Thyroid gland (tissue), 4 donors: Measurements from ENCODE around the gene RNF166. TPM values are rescaled to one million over a fixed set of nuclear protein-coding genes. Genes with fewer than 3 reads are reported as not detected.

ENCODE experiments used
- DNase-seq, 2 donors: peaks; one replicate each; pipeline ENCODE4 v3.0.0-alpha.2; 2019
- H3K27ac ChIP-seq, 3 donors: fragments of 200-600 bp; sonication (generic); 1 replicate in 2 of 3; 2 replicates in 1 of 3; pipeline ENCODE4 v1.5.1; 2016 to 2019; ENCODE audit warnings: mild to moderate bottlenecking in 1 of 3, moderate library complexity in 1 of 3
- H3K27me3 ChIP-seq: fragments of 200-600 bp; sonication (generic); one replicate; pipeline ENCODE4 v1.5.1; 2019
- H3K36me3 ChIP-seq, 2 donors: fragments of 200-600 bp; sonication (generic); one replicate each; pipeline ENCODE4 v1.5.1; 2016 to 2019
- H3K4me1 ChIP-seq, 2 donors: fragments of 200-600 bp; sonication (generic); one replicate each; pipeline ENCODE4 v1.5.1; 2017 to 2019
- H3K4me3 ChIP-seq, 3 donors: fragments of 200-600 bp; sonication (generic); replicated peaks in 1 of 3; 1 replicate in 2 of 3; 2 replicates in 1 of 3; pipeline ENCODE4 v1.5.1; 2016; ENCODE audit warnings: mild to moderate bottlenecking in 1 of 3
- H3K9me3 ChIP-seq: fragments of 200-600 bp; sonication (generic); one replicate; pipeline ENCODE4 v1.5.1; 2017
- POLR2A ChIP-seq, 2 donors: fragments of 450-650 bp; IDR thresholded peaks; one replicate each; pipeline ENCODE4 v1.6.1; 2017; ENCODE audit warnings: antibody characterized with exemption in 2 of 2, mild to moderate bottlenecking in 2 of 2, moderate library complexity in 1 of 2
- whole genome bisulfite sequencing, 2 donors: methylation state at CpG; one replicate each; pipeline ENCODE4 v1.1.5; 2017; 5-methylcytosine and 5-hydroxymethylcytosine counted together
- intact Hi-C: fragments of 100-400 bp; cut with DNase I; formaldehyde crosslinking; loops from one replicate; pipeline ENCODE4 v1.15.1; 2023
- total RNA-seq, 4 donors: library from RNA; depleted of rRNA; stranded (reverse); fragments of >200 nt; gene quantifications; one replicate each; pipeline ENCODE4 v1.2.3, GENCODE V29; 2016
- TF ChIP-seq, protein P1 (sequence below), 6 experiments: fragments of 200-600 bp in 3 of 6; fragments of 450-650 bp in 3 of 6; sonication (generic) in 3 of 6; IDR thresholded peaks; one replicate each; pipeline ENCODE4 v1.5.1; 2016 to 2019; ENCODE audit warnings: antibody characterized with exemption in 6 of 6, mild to moderate bottlenecking in 2 of 6, inconsistent platforms in 1 of 6, moderate library complexity in 1 of 6

Gene RNF166
- total RNA-seq, 4 donors from 2014 or later = 12.5 to 26.8 (median 19.1) TPM

DNA sequence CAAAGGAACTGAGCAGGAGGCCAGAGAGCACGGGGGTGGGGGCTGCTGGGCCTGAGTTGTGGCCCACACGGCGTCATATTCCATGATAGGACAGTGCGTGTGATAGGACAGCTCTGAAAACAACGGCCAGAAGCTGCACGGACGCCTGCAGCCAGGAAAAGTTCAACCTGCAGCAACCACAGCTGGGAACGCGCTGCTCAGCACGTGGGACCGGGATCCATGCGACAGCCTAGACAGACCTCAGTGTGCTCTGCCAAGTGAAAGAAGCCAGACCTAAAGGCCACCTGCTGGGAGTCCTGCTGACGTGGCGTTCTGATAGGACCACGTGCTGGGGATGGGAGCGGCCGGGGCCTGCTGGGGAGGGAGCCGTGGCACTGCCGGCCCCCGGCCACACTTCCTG lies 21.7 kb upstream of the RNF166 start:
- TF ChIP-seq, protein P1, sequence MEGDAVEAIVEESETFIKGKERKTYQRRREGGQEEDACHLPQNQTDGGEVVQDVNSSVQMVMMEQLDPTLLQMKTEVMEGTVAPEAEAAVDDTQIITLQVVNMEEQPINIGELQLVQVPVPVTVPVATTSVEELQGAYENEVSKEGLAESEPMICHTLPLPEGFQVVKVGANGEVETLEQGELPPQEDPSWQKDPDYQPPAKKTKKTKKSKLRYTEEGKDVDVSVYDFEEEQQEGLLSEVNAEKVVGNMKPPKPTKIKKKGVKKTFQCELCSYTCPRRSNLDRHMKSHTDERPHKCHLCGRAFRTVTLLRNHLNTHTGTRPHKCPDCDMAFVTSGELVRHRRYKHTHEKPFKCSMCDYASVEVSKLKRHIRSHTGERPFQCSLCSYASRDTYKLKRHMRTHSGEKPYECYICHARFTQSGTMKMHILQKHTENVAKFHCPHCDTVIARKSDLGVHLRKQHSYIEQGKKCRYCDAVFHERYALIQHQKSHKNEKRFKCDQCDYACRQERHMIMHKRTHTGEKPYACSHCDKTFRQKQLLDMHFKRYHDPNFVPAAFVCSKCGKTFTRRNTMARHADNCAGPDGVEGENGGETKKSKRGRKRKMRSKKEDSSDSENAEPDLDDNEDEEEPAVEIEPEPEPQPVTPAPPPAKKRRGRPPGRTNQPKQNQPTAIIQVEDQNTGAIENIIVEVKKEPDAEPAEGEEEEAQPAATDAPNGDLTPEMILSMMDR (IDR thresholded peaks at IDR 0.05) = no peak
- no peak for TF ChIP-seq POLR2A (IDR thresholded peaks at IDR 0.05)
- no peak for DNase-seq
- Histone ChIP-seq H3K27me3 (no peaks in the 10 kb centered on the region), H3K9me3 (no peaks in the 10 kb centered on the region), H3K4me3 (no peak overlapping the region), H3K27ac (no peak overlapping the region), H3K4me1 (peaks cover 0 to 6% of the 10 kb centered on the region in 2 donors), H3K36me3 (peaks cover 35 to 42% of the 10 kb centered on the region in 2 donors)
- intact Hi-C loops = no loop called here
- 76 to 77% methylated on average over 9 to 16 of the region's 20 CpGs for WGBS, 2 donors

DNA sequence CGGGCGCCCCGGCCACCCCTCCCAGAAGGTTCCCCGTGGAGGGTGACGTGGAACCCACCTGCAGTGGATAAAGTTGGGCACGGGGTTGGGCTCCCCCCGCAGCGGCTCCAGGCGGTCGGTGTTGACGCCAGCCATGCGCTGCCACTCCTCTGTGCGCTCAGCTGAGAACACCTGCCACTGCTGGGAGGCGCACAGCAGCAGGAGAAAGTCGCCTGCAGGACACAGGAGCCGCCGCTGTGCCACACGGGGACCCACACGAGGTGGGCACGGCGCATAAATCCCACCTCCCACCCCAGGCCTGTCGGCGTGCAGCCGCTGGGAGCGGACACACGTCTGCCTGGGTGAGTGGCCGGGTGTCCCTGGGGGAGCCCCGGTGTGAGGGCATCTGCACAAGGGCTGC lies 20.8 kb upstream of the RNF166 start:
- Histone ChIP-seq H3K36me3 (peaks cover 41 to 50% of the 10 kb centered on the region in 2 donors), H3K9me3 (no peaks in the 10 kb centered on the region), H3K4me1 (peaks cover 0 to 6% of the 10 kb centered on the region in 2 donors), H3K27me3 (no peaks in the 10 kb centered on the region), H3K4me3 (no peak overlapping the region), H3K27ac (peak overlapping the region in 1 of 3 donors; percentile 32)
- WGBS, 2 donors = 59 to 60% methylated on average over 10 to 15 of the region's 28 CpGs
- intact Hi-C loops = no loop called here
- TF ChIP-seq, protein P1 (IDR thresholded peaks at IDR 0.05) = peak in 1 of 6 experiments; percentile 31
- TF ChIP-seq POLR2A (IDR thresholded peaks at IDR 0.05) = no peak
- peak; percentile 84 to 88 for DNase-seq

DNA sequence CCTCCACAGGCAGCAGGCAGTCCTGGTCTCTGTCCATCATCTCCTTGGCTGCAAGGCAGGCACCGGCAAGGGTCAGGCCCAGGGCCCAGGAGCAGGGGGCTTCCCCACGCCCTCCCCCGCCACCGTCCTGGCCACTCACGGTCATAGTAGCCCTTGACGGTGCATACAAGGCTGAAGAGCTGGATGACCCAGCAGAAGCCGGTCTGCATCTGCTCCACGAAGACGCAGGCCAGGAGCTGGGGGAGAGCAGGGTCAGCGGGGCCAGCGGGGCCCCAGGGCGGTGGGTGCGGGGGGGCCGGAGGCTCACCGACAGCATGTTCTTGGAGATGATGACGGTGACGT lies 20.2 kb upstream of the RNF166 start:
- TF ChIP-seq, protein P1 (IDR thresholded peaks at IDR 0.05) = no peak
- TF ChIP-seq POLR2A (IDR thresholded peaks at IDR 0.05) = no peak
- peaks cover 47 to 56% of the 10 kb centered on the region in 2 donors for H3K36me3 ChIP-seq
- H3K4me3 ChIP-seq = no peak overlapping the region
- no peaks in the 10 kb centered on the region for H3K27me3 ChIP-seq
- H3K9me3 ChIP-seq = no peaks in the 10 kb centered on the region
- peak overlapping the region in 1 of 3 donors; percentile 32 for H3K27ac ChIP-seq
- intact Hi-C loops = no loop called here
- 88 to 92% methylated on average over 10 to 13 of the region's 17 CpGs for WGBS, 2 donors
- no peak for DNase-seq
- peaks cover 0 to 6% of the 10 kb centered on the region in 2 donors for H3K4me1 ChIP-seq

DNA sequence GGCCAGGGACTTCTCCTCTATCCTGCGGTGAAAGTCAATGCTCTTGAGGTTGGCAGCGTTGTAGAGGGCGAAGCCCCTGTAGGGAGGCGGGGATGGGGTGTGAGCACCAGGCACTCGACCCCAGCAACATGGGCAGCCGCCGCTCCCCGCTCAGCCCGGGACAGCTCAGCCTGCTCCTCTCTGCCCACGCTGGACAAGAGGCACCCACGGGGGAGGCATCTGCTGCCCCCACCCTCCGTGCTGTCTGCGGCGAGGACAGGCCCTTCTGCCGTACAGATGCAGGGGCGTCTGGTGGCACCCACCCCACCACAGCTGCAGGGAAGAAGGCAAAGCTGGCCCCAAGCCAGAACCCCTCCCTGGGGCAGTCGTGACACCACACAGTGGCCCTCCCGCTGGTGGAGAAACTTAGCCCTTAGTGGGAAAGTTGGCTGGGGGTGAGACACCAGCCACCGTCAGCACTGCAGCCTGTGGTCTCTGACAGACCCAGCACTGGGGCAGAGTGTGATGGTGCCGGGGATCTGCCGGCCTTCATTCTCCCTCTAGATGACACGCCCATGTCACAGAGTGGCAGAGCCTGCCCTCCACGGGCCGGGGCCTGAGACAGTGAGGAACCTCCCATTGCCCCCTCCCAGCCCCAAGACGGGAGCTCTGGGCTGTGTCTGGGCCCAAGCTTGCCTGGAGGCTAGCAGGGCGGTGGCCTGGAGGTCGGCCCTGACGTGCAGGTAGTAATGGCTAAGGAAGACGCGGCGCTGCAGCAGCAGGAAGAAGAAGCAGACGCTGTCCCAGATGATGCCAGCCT lies 19.6 kb upstream of the RNF166 start:
- Histone ChIP-seq H3K27ac (no peak overlapping the region), H3K9me3 (no peaks in the 10 kb centered on the region), H3K27me3 (no peaks in the 10 kb centered on the region), H3K4me1 (peaks cover 0 to 6% of the 10 kb centered on the region in 2 donors), H3K4me3 (no peak overlapping the region), H3K36me3 (peaks cover 50 to 62% of the 10 kb centered on the region in 2 donors)
- TF ChIP-seq, protein P1 (IDR thresholded peaks at IDR 0.05) = no peak
- TF ChIP-seq POLR2A (IDR thresholded peaks at IDR 0.05) = no peak
- 94 to 95% methylated on average over 15 to 20 of the region's 32 CpGs for WGBS, 2 donors
- DNase-seq = no peak
- intact Hi-C loops = no loop called here

DNA sequence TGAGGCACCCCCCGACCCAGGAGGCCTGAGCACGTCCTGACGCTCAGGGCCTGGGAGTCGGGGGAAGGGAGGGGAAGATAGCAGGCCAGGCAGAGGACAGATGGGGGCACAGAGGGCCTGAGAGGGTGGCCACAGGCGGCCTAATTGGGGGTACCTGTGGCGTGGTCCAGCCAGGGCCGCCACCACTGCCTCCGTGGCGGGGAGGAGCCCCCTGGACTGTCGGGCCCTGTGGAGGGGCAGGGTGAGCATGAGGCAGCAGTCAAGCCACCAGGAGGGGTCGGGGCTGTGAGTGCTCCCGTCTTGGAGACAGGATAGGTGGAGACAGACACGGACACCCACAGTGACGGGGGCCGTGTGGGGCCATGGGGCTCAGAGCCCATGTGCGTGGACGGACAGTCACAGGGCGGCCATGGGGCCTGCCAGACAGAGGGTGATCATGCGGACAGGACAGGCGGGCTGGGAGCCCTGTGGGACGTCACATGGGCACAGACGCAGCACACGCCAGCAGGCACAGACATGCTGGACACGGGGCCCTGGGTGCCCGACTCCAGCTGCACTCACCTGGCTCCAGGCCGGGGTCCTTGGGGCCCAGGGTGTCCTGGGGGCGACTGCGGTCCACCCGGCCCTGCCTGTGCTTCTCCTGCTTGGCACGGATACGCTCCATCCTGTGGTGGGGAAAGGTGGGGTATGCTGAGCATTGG lies 18.8 kb upstream of the RNF166 start:
- no peak for TF ChIP-seq POLR2A (IDR thresholded peaks at IDR 0.05)
- TF ChIP-seq, protein P1 (IDR thresholded peaks at IDR 0.05) = no peak
- no peak for DNase-seq
- H3K4me3 ChIP-seq = no peak overlapping the region
- 87 to 90% methylated on average over 22 to 24 of the region's 31 CpGs for WGBS, 2 donors
- H3K9me3 ChIP-seq = no peaks in the 10 kb centered on the region
- peaks cover 55 to 64% of the 10 kb centered on the region in 2 donors for H3K36me3 ChIP-seq
- H3K4me1 ChIP-seq = peaks cover 0 to 6% of the 10 kb centered on the region in 2 donors
- intact Hi-C loops = no loop called here
- no peak overlapping the region for H3K27ac ChIP-seq
- H3K27me3 ChIP-seq = no peaks in the 10 kb centered on the region
